ENCODE results near the gene JARID2. TPM values are rescaled to one million over a fixed set of nuclear protein-coding genes. Genes with fewer than 3 reads are reported as not detected.
A peak's percentile ranks its signal among the peaks of the same experiment; 100 is the strongest.

Gene JARID2
- polyA plus RNA-seq, 1 of the 3 experiments (the other 2 are of a cell fraction) = 3.4 TPM

GRCh38 chr6:15547400-15547799 is 301.5 kb downstream of the JARID2 start:
- DNase-seq = peak; percentile 57
- Histone ChIP-seq H3K4me1 (ENCODE audit: control insufficient read depth in 1 of 2, insufficient read depth in 2 of 2, low read depth in 1 of 2, low read length in 1 of 2) (peaks cover 0 to 15% of the 10 kb centered on the region in 2 experiments; a peak in 3 of 4 replicates), H3K4me3 (ENCODE audit: low read depth in 2 of 2, low read length in 1 of 2) (no peak overlapping the region), H3F3A (replicated peaks; ENCODE audit: insufficient read depth) (no peaks in the 10 kb centered on the region), H3K9me2 (no peaks in the 10 kb centered on the region), H3K27ac (ENCODE audit: low read depth in 2 of 2, low read length in 1 of 2) (peak overlapping the region in 1 of 2 experiments; percentile 16; a peak in 1 of 4 replicates), H3K27me3 (ENCODE audit: insufficient read depth) (no peaks in the 10 kb centered on the region), H2AFZ (ENCODE audit: low read depth) (no peak overlapping the region), H3K9me3 (no peaks in the 10 kb centered on the region), H3K79me2 (ENCODE audit: insufficient read depth) (no peaks in the 10 kb centered on the region), H3K9ac (no peak overlapping the region), H3K4me2 (no peak overlapping the region), H4K20me1 (ENCODE audit: insufficient read depth) (no peaks in the 10 kb centered on the region), H3K36me3 (replicated peaks in 1 of 2; ENCODE audit: control insufficient read depth in 1 of 2, insufficient read depth in 2 of 2, low read length in 1 of 2) (no peaks in the 10 kb centered on the region)
- WGBS (ENCODE audit: low lambda C conversion rate) = 90% methylated on average over 5 of the region's 5 CpGs
- ChIA-PET CTCF (no interaction called here), POLR2A (no interaction called here)
- TF ChIP-seq SIN3A (IDR thresholded peaks at IDR 0.05; ENCODE audit: borderline replicate concordance, low read depth, low read length) (no peak), CHD2 (IDR thresholded peaks at IDR 0.05; ENCODE audit: low read length, partially characterized antibody) (no peak), RCOR1 (IDR thresholded peaks at IDR 0.05; ENCODE audit: low read length) (peak; percentile 37; the same call in 1 of the 2 replicates)

GRCh38 chr6:15549371-15549770 is 303.5 kb downstream of the JARID2 start:
- peaks cover 0 to 15% of the 10 kb centered on the region in 2 experiments; a peak in 3 of 4 replicates for H3K4me1 ChIP-seq (ENCODE audit: control insufficient read depth in 1 of 2, insufficient read depth in 2 of 2, low read depth in 1 of 2, low read length in 1 of 2)
- CTCF ChIA-PET = interaction anchor here (0.8 kb wide), 1 partner anchor 10 kb away, joined by 3 read pairs; no protein-coding TSS in a partner anchor
- no peaks in the 10 kb centered on the region for H3F3A ChIP-seq (replicated peaks; ENCODE audit: insufficient read depth)
- TF ChIP-seq PBX3 (IDR thresholded peaks at IDR 0.05) = no peak
- no peak for DNase-seq
- H3K4me2 ChIP-seq = no peak overlapping the region
- H4K20me1 ChIP-seq (ENCODE audit: insufficient read depth) = no peaks in the 10 kb centered on the region
- H3K36me3 ChIP-seq (replicated peaks in 1 of 2; ENCODE audit: control insufficient read depth in 1 of 2, insufficient read depth in 2 of 2, low read length in 1 of 2) = no peaks in the 10 kb centered on the region
- no peaks in the 10 kb centered on the region for H3K9me2 ChIP-seq
- no peak overlapping the region for H2AFZ ChIP-seq (ENCODE audit: low read depth)
- no peak overlapping the region for H3K9ac ChIP-seq
- no peaks in the 10 kb centered on the region for H3K9me3 ChIP-seq
- 92% methylated on average over 14 of the region's 14 CpGs for WGBS (ENCODE audit: low lambda C conversion rate)
- H3K4me3 ChIP-seq (ENCODE audit: low read depth in 2 of 2, low read length in 1 of 2) = no peak overlapping the region
- H3K27me3 ChIP-seq (ENCODE audit: insufficient read depth) = no peaks in the 10 kb centered on the region
- no peak overlapping the region for H3K27ac ChIP-seq (ENCODE audit: low read depth in 2 of 2, low read length in 1 of 2)
- H3K79me2 ChIP-seq (ENCODE audit: insufficient read depth) = no peaks in the 10 kb centered on the region
- POLR2A ChIA-PET = no interaction called here

GRCh38 chr6:15550546-15551123 is 304.8 kb downstream of the JARID2 start:
- ChIA-PET CTCF (interaction anchor here (1.4 kb wide), 1 partner anchor 73 kb away, joined by 7 read pairs; no protein-coding TSS in a partner anchor), POLR2A (no interaction called here)
- no peaks in the 10 kb centered on the region for H3F3A ChIP-seq (replicated peaks; ENCODE audit: insufficient read depth)
- no peak for TF ChIP-seq IRF3 (IDR thresholded peaks at IDR 0.05; ENCODE audit: low read depth, low read length)
- TF ChIP-seq SIN3A (IDR thresholded peaks at IDR 0.05; ENCODE audit: borderline replicate concordance, low read depth, low read length) = no peak
- no peak for TF ChIP-seq FOXM1 (IDR thresholded peaks at IDR 0.05; ENCODE audit: low read depth)
- TF ChIP-seq MEF2A (IDR thresholded peaks at IDR 0.05; ENCODE audit: borderline replicate concordance, low read depth) = no peak
- no peak for TF ChIP-seq USF2 (IDR thresholded peaks at IDR 0.05; ENCODE audit: borderline replicate concordance, low read depth, low read length)
- TF ChIP-seq TAF1 (IDR thresholded peaks at IDR 0.05; ENCODE audit: borderline replicate concordance, low read depth, low read length) = no peak
- TF ChIP-seq POLR2AphosphoS5 (IDR thresholded peaks at IDR 0.05; ENCODE audit: low read depth, low read length) = no peak
- TF ChIP-seq GATA2 (CRISPR knock-in tag; IDR thresholded peaks at IDR 0.05) = no peak
- TF ChIP-seq MAX (IDR thresholded peaks at IDR 0.05; ENCODE audit: low read depth) = no peak
- TF ChIP-seq ELF1 (IDR thresholded peaks at IDR 0.05) = no peak
- TF ChIP-seq RCOR1 (IDR thresholded peaks at IDR 0.05; ENCODE audit: low read length) = no peak
- no peak for TF ChIP-seq TCF12 (IDR thresholded peaks at IDR 0.05)
- TF ChIP-seq MXI1 (IDR thresholded peaks at IDR 0.05; ENCODE audit: low read depth, low read length) = no peak
- no peak for TF ChIP-seq CHD2 (IDR thresholded peaks at IDR 0.05; ENCODE audit: low read length, partially characterized antibody)
- no peak for TF ChIP-seq GABPA (IDR thresholded peaks at IDR 0.05; ENCODE audit: low read depth)
- TF ChIP-seq EP300 (IDR thresholded peaks at IDR 0.05; ENCODE audit: borderline replicate concordance in 1 of 2, low read depth in 1 of 2, low read length in 1 of 2) = no peak
- no peak for TF ChIP-seq TEAD4 (IDR thresholded peaks at IDR 0.05; ENCODE audit: borderline replicate concordance, insufficient read depth)

More at GRCh38 chr6:15550546-15551123, 304.8 kb downstream of the JARID2 start:
- H3K9me3 ChIP-seq = no peaks in the 10 kb centered on the region
- H3K36me3 ChIP-seq (replicated peaks in 1 of 2; ENCODE audit: control insufficient read depth in 1 of 2, insufficient read depth in 2 of 2, low read length in 1 of 2) = no peaks in the 10 kb centered on the region
- H3K4me1 ChIP-seq (ENCODE audit: control insufficient read depth in 1 of 2, insufficient read depth in 2 of 2, low read depth in 1 of 2, low read length in 1 of 2) = peaks cover 0 to 15% of the 10 kb centered on the region in 2 experiments; a peak in 3 of 4 replicates
- H4K20me1 ChIP-seq (ENCODE audit: insufficient read depth) = no peaks in the 10 kb centered on the region
- no peak overlapping the region for H3K4me3 ChIP-seq (ENCODE audit: low read depth in 2 of 2, low read length in 1 of 2)
- H3K27me3 ChIP-seq (ENCODE audit: insufficient read depth) = no peaks in the 10 kb centered on the region
- no peak overlapping the region for H3K9ac ChIP-seq
- H3K9me2 ChIP-seq = no peaks in the 10 kb centered on the region
- H3K4me2 ChIP-seq = no peak overlapping the region
- no peak for DNase-seq
- H2AFZ ChIP-seq (ENCODE audit: low read depth) = no peak overlapping the region
- 100% methylated on average over 2 of the region's 2 CpGs for WGBS (ENCODE audit: low lambda C conversion rate)
- H3K27ac ChIP-seq (ENCODE audit: low read depth in 2 of 2, low read length in 1 of 2) = no peak overlapping the region
- no peaks in the 10 kb centered on the region for H3K79me2 ChIP-seq (ENCODE audit: insufficient read depth)

Data from SK-N-SH (cell line).